ENCODE measurements around the gene KRTAP10-8.

GRCh38 chr21:44582055-44582454, 29.8 kb upstream of the KRTAP10-8 start:
- TF ChIP-seq STAT1 (IDR thresholded peaks at IDR 0.05; ENCODE audit: unreplicated experiment): no peak
- TF ChIP-seq, protein P1, sequence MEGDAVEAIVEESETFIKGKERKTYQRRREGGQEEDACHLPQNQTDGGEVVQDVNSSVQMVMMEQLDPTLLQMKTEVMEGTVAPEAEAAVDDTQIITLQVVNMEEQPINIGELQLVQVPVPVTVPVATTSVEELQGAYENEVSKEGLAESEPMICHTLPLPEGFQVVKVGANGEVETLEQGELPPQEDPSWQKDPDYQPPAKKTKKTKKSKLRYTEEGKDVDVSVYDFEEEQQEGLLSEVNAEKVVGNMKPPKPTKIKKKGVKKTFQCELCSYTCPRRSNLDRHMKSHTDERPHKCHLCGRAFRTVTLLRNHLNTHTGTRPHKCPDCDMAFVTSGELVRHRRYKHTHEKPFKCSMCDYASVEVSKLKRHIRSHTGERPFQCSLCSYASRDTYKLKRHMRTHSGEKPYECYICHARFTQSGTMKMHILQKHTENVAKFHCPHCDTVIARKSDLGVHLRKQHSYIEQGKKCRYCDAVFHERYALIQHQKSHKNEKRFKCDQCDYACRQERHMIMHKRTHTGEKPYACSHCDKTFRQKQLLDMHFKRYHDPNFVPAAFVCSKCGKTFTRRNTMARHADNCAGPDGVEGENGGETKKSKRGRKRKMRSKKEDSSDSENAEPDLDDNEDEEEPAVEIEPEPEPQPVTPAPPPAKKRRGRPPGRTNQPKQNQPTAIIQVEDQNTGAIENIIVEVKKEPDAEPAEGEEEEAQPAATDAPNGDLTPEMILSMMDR (conservative IDR thresholded peaks at IDR 0.05; ENCODE audit: low read depth in 2 of 2): no peak
- no peak for TF ChIP-seq REST (IDR thresholded peaks at IDR 0.05; ENCODE audit: unreplicated experiment)
- no peak for TF ChIP-seq EZH2phosphoT487 (IDR thresholded peaks at IDR 0.05; ENCODE audit: unreplicated experiment)
- no peak for TF ChIP-seq POLR2AphosphoS5 (IDR thresholded peaks at IDR 0.05; ENCODE audit: low read depth)
- no peak for TF ChIP-seq ZNF331 (CRISPR knock-in tag; IDR thresholded peaks at IDR 0.05; ENCODE audit: low read depth)
- no peak for TF ChIP-seq JUNB (IDR thresholded peaks at IDR 0.05; ENCODE audit: unreplicated experiment)
- TF ChIP-seq EZH2 (IDR thresholded peaks at IDR 0.05; ENCODE audit: low read depth, unreplicated experiment): no peak
- TF ChIP-seq CREB1 (CRISPR knock-in tag; IDR thresholded peaks at IDR 0.05; ENCODE audit: low read depth): no peak
- TF ChIP-seq, protein P2, sequence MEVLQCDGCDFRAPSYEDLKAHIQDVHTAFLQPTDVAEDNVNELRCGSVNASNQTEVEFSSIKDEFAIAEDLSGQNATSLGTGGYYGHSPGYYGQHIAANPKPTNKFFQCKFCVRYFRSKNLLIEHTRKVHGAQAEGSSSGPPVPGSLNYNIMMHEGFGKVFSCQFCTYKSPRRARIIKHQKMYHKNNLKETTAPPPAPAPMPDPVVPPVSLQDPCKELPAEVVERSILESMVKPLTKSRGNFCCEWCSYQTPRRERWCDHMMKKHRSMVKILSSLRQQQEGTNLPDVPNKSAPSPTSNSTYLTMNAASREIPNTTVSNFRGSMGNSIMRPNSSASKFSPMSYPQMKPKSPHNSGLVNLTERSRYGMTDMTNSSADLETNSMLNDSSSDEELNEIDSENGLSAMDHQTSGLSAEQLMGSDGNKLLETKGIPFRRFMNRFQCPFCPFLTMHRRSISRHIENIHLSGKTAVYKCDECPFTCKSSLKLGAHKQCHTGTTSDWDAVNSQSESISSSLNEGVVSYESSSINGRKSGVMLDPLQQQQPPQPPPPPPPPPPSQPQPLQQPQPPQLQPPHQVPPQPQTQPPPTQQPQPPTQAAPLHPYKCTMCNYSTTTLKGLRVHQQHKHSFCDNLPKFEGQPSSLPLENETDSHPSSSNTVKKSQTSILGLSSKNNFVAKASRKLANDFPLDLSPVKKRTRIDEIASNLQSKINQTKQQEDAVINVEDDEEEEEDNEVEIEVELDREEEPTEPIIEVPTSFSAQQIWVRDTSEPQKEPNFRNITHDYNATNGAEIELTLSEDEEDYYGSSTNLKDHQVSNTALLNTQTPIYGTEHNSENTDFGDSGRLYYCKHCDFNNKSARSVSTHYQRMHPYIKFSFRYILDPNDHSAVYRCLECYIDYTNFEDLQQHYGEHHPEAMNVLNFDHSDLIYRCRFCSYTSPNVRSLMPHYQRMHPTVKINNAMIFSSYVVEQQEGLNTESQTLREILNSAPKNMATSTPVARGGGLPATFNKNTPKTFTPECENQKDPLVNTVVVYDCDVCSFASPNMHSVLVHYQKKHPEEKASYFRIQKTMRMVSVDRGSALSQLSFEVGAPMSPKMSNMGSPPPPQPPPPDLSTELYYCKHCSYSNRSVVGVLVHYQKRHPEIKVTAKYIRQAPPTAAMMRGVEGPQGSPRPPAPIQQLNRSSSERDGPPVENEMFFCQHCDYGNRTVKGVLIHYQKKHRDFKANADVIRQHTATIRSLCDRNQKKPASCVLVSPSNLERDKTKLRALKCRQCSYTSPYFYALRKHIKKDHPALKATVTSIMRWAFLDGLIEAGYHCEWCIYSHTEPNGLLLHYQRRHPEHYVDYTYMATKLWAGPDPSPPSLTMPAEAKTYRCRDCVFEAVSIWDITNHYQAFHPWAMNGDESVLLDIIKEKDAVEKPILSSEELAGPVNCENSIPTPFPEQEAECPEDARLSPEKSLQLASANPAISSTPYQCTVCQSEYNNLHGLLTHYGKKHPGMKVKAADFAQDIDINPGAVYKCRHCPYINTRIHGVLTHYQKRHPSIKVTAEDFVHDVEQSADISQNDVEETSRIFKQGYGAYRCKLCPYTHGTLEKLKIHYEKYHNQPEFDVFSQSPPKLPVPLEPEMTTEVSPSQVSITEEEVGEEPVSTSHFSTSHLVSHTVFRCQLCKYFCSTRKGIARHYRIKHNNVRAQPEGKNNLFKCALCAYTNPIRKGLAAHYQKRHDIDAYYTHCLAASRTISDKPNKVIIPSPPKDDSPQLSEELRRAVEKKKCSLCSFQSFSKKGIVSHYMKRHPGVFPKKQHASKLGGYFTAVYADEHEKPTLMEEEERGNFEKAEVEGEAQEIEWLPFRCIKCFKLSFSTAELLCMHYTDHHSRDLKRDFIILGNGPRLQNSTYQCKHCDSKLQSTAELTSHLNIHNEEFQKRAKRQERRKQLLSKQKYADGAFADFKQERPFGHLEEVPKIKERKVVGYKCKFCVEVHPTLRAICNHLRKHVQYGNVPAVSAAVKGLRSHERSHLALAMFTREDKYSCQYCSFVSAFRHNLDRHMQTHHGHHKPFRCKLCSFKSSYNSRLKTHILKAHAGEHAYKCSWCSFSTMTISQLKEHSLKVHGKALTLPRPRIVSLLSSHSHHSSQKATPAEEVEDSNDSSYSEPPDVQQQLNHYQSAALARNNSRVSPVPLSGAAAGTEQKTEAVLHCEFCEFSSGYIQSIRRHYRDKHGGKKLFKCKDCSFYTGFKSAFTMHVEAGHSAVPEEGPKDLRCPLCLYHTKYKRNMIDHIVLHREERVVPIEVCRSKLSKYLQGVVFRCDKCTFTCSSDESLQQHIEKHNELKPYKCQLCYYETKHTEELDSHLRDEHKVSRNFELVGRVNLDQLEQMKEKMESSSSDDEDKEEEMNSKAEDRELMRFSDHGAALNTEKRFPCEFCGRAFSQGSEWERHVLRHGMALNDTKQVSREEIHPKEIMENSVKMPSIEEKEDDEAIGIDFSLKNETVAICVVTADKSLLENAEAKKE (CRISPR knock-in tag; IDR thresholded peaks at IDR 0.05): no peak
- TF ChIP-seq ETS1 (IDR thresholded peaks at IDR 0.05): no peak
- TF ChIP-seq ZNF114 (CRISPR knock-in tag; IDR thresholded peaks at IDR 0.05): no peak
